ENCODE measurements around the gene MAGI2.

DNA sequence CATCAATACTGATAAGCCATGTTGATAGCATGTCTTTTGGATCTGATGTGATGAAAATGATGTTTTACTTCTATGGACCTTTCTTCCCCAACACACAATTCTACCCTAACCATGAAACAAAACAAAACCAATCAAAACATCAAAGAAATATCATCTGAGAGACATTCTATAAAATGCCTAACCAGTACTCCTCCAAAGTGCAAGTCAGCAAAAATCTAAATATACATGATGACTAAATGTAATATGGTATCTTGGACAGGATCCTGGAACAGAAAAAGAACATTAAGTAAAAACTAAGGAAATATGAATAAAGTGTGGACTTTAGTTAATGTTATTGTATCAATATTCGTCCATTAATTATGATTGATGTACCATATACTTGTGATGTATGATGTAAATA, 625.1 kb downstream of the MAGI2 start:
- TF ChIP-seq CTCF (IDR thresholded peaks at IDR 0.05) = no peak
- no peak for TF ChIP-seq EP300 (IDR thresholded peaks at IDR 0.05)

Data from ovary (tissue), 3 donors.